GM23338 (cell line): ENCODE data around the gene AGAP3.

ENCODE experiments used
- CREB1 ChIP-seq: fragments of 250-450 bp; sonication (Bioruptor Pico); IDR thresholded peaks from 2 replicates; pipeline ENCODE4 v1.5.0; 2020; ENCODE audit warnings: low read depth, mild to moderate bottlenecking, moderate library complexity
- EZH2 ChIP-seq: fragments of 200-600 bp; sonication (generic); IDR thresholded peaks from one replicate; pipeline ENCODE4 v1.8.0; 2017; ENCODE audit warnings: antibody characterized with exemption, mild to moderate bottlenecking, low read depth; ENCODE audit not compliant: unreplicated experiment
- NANOG ChIP-seq: IDR thresholded peaks from 2 replicates; pipeline ENCODE4 v1.6.1; 2016; ENCODE audit warnings: antibody characterized with exemption, borderline replicate concordance
- POLR2AphosphoS5 ChIP-seq: IDR thresholded peaks from 2 replicates; pipeline ENCODE4 v1.6.1; 2016; ENCODE audit warnings: antibody characterized with exemption, low read depth
- REST ChIP-seq: IDR thresholded peaks from one replicate; pipeline ENCODE4 v1.6.1; 2018; ENCODE audit warnings: antibody characterized with exemption; ENCODE audit not compliant: unreplicated experiment
- ZNF331 ChIP-seq: fragments of 250-450 bp; sonication (Bioruptor Pico); IDR thresholded peaks from 2 replicates; pipeline ENCODE4 v1.5.0; 2020; ENCODE audit warnings: low read depth, mild to moderate bottlenecking, moderate library complexity
- ZNF462 ChIP-seq: fragments of 250-450 bp; sonication (Bioruptor Pico); IDR thresholded peaks from 2 replicates; pipeline ENCODE4 v1.5.0; 2020; ENCODE audit warnings: mild to moderate bottlenecking, moderate library complexity
- TF ChIP-seq, protein P1 (sequence below), 2 experiments: fragments of 200-600 bp in 1 of 2; sonication (generic) in 1 of 2; conservative IDR thresholded peaks; 2 replicates each; pipeline versions ENCODE4 v1.5.1 to v1.6.1; 2016 to 2017; ENCODE audit warnings: antibody characterized with exemption in 2 of 2, low read depth in 2 of 2, mild to moderate bottlenecking in 2 of 2, moderate library complexity in 1 of 2
- TF ChIP-seq, protein P2 (sequence below): IDR thresholded peaks from 2 replicates; pipeline ENCODE4 v1.6.1; 2016; ENCODE audit warnings: antibody characterized with exemption

- TF ChIP-seq, protein P1, sequence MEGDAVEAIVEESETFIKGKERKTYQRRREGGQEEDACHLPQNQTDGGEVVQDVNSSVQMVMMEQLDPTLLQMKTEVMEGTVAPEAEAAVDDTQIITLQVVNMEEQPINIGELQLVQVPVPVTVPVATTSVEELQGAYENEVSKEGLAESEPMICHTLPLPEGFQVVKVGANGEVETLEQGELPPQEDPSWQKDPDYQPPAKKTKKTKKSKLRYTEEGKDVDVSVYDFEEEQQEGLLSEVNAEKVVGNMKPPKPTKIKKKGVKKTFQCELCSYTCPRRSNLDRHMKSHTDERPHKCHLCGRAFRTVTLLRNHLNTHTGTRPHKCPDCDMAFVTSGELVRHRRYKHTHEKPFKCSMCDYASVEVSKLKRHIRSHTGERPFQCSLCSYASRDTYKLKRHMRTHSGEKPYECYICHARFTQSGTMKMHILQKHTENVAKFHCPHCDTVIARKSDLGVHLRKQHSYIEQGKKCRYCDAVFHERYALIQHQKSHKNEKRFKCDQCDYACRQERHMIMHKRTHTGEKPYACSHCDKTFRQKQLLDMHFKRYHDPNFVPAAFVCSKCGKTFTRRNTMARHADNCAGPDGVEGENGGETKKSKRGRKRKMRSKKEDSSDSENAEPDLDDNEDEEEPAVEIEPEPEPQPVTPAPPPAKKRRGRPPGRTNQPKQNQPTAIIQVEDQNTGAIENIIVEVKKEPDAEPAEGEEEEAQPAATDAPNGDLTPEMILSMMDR (conservative IDR thresholded peaks at IDR 0.05; ENCODE audit: low read depth in 2 of 2): no peak
- TF ChIP-seq REST: no peak
- TF ChIP-seq POLR2AphosphoS5: no peak
- TF ChIP-seq, protein P2, sequence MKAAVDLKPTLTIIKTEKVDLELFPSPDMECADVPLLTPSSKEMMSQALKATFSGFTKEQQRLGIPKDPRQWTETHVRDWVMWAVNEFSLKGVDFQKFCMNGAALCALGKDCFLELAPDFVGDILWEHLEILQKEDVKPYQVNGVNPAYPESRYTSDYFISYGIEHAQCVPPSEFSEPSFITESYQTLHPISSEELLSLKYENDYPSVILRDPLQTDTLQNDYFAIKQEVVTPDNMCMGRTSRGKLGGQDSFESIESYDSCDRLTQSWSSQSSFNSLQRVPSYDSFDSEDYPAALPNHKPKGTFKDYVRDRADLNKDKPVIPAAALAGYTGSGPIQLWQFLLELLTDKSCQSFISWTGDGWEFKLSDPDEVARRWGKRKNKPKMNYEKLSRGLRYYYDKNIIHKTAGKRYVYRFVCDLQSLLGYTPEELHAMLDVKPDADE: no peak
- no peak for TF ChIP-seq EZH2
- no peak for TF ChIP-seq NANOG
- no peak for TF ChIP-seq CREB1 (CRISPR knock-in tag)
- no peak for TF ChIP-seq ZNF331
- no peak for TF ChIP-seq ZNF462 (CRISPR knock-in tag)
These were observed 12.3 kb upstream of the AGAP3 start for GRCh38 chr7:151073990-151074389.
